Activated T-cell treated with anti-CD3 and anti-CD28 coated beads for 1 hour (primary cell): ENCODE measurements around the gene LNX1.
"Not testable (repeated sequence)": the region's sequence is repeated elsewhere in the genome, so short reads cannot be mapped to it uniquely, and the experiment has no call there.

ENCODE experiments used
- DNase-seq: peaks from one replicate; pipeline ENCODE4 v3.0.0-alpha.2; 2020; ENCODE audit warnings: low read depth

The LNX1 gene

DNA sequence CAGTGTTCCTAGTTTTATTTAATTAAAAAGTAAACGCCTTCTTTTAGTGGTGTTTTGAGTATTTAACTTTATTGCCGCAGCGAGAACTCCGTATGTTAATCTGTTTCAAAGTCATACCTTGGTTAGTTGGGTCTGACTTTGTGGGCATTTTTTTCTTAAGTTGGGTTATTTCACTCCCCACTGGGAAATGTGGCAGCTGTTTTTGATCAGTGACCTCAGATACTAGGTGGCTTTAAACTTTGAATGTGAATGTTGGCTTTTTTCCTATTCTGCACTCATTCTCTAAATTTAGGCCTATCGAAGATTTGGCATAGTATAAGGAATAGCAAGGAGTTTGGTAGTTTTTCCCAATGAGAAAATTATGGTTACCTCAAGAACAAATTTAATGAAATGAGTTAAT is 127.9 kb downstream of the LNX1 start:
- no peak for DNase-seq

DNA sequence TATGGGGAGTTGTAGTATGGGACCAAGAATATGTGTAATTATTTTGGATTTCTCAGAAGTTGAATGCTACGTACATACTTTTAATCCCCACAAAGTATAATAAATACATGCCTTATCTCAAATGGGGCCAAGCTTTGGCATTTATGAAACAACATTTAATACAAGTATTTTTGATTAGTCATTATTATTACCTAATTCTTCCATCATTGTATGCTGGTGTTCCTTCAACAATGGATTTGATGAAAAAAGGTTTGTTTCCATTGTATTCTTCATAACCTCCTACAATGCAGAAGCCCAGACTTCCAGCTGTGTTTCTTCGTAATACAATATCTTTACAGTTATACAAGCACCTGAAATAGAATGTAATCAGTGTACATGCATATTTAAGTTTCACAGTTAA is 130.0 kb downstream of the LNX1 start:
- no peak for DNase-seq

DNA sequence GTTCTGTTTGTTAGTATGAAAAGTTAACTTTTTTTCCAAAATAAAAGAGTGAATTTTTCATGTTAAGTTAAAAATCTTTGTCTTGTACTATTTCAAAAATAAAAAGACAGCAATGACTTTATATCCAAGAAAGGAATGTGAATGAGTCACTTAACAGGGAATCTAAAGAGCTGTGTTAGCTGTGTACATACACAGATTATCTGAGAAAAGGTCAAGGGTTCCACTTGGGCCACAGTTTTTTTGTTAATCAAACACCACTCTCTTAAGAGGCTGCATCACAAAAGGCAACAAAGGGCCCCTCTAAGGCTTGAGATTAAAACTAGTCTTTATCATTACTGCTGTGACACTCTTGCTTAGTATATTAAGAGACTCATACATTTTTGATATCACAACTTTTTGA is 131.7 kb downstream of the LNX1 start:
- no peak for DNase-seq

DNA sequence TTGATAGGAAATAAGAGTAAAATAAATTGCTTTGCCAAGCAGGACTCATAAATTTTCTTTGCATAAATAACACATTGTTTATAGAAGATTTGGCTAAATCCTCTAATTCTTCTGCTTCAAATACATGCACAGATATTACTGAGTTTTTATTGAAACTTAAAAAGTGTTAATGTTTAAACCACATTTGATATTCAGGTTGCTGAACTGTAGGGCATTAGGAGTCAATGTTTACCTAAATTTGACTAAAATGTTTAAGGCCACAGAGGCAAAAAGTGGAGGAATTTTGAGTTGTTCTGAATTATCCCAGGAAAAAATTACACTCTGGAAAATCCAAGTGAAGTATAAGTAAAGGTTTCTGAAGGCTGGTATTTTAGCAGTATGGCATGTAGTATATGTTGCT is 135.1 kb downstream of the LNX1 start:
- DNase-seq = no peak

DNA sequence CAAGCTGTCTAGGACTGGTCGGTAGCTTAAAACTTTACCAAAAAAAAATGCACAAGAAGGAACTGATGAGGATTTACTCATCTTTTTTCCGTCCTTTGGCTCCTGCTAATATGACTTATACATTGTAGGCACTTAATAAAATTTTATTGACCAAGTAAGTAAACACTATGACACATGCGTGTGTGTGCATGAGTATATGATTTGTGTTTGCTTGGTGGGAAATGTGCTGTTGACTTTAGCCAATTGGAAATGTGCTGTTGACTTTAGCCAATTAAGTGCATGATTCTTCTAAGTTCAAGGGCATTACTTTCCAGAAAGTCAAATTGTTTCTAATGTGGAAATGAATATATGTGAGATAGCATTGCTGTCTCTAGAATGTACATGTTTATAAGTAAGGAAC is 135.5 kb downstream of the LNX1 start:
- no peak for DNase-seq

DNA sequence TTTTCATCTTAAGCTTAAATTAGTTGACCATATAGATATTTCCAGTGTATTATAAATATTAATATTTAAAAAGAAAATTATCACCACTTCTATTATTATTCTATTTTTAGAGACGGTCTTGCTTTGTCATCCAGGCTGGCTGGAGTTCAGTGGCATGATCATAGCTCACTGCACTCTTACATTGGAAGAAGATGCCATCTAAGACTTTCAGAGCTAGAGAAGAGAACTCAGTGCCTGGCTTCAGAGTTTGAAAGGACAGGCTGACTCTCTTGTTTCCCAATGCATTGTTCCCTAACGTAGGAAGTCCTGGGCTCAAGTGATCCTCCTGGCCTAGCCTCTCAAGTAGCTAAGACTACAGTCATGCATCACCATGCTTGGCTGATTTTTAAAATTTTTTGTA is 137.9 kb downstream of the LNX1 start:
- no peak for DNase-seq

DNA sequence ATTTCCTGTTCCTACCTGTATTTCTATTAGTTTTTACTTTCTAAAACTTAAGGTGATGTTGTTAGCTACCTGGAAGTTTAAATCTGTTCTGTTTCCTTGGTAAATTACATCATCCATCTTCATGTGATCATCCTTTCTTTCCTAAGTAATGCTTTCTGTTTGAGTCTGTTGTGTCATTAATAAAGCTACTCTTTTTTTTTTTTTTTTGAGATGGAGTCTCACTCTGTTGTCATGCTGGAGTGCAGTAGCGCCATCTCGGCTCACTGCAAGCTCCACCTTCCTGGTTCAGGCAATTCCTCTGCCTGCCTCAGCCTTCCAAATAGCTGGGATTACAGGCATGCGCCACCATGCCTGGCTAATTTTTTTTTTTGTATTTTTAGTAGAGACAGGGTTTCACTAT is 140.5 kb downstream of the LNX1 start:
- DNase-seq = no peak

DNA sequence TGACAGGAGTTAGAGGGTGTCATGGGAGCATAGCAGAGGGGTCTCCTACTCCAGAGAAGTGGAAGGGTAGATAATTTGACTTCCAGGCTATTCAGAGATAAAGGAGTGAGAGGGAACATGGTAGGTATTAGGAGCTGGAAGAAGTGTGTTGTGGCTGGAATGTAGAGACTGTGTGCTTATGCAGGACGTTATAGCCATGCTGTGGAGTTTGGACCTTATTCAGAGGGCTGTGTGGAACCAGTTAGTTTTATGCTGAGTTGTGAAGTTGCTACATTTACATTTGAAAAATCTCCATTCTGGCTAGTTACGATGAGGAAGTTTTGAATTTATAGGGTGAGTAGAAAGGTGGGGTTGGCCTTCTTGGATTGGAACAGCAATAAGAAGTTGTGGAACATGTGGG is 146.3 kb downstream of the LNX1 start:
- no peak for DNase-seq

DNA sequence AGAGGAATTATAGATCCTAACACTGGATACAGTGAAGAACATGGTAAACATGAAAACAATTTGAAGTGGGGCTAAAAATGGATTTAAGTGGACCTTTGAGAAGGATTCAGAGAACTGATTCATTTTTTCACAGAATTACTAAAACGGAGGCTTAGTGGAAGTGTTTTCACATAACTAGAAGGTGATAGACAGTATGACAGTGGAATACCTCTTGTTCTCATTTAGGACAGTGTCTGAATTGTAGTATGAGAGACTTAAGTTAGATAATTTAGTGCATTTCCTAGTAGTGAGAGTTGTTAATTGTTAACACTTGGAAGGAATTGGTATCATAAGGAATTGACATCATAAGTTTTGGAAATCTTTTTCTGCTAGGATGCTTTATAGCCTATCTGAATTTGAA is 149.7 kb downstream of the LNX1 start:
- no peak for DNase-seq

DNA sequence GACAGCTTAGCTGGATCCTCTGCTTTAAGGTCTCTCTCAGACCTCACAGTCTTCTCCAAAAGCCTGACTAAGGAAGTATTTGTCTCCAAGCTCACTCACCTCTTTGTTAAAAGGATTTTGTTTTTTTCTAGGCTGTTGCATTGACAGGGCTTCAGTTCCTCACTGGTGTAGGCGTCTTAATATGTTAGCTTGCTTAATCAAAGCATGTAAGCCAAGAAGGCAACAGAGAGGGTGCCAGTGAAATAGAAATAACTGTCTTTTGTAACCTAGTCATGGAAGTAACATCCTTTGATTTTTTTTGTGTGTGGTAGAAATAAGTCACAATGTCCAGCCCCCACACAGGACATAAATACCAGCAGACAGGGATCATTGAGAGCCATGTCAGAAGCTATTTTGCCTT is 155.0 kb downstream of the LNX1 start:
- DNase-seq = no peak

DNA sequence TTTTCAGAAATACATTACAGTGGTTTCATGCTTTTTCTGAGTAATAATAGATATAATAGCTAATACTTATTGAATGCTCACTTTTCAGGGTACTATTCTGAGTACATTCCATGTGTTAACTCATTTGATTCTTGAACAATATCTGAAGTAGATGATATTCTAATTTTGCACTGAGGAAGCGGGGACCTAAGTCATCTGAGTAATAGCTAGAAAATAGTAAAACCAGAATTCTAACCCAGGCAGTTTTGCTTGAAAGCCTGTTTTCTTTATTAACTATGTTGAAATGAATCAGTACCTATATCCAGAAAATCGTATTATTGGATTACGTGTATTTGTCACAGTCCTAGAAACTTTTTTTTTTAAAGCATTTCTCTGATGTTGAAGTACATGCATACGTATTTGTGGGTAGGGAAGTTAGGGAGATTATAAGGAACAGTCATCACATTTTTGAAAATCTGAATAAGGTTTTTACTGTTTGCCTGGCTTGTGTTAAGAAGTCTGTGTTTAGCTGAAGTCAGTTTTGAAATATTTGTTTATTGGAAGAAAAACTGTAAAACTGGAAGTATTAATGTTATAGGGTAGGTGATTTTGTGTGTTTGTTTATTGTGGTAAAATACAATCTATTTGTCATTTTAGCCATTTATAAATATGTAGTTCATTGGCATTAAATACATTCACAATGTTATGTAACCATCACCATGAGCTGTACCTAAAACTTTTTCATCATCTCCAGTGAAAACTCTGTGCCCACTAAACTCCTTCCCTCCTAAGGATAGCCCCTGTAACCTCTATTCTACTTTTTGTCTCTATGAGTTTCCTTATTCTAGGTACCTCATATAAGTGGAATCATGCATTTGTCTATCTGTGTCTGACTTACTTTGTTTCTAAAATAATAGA is 158.5 kb downstream of the LNX1 start:
- DNase-seq = no peak

DNA sequence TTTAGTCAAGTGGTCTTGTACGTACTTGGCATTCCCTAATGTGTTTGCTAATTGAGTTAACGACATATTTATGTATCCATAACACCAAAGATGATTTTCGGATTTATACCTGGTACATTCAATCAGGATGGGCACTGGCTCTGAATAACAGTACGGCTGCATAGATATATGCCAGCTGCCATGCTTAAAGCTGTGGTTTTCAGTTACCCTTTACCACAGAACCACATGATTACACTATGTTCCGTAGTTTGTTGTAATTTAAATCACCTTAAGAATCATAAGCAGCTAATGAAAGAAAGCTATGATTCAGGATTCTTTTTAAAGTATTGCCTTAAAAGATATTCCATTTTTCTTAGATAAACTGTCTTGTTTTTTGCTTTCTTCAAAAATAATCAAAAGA is 160.2 kb downstream of the LNX1 start:
- DNase-seq = no peak

DNA sequence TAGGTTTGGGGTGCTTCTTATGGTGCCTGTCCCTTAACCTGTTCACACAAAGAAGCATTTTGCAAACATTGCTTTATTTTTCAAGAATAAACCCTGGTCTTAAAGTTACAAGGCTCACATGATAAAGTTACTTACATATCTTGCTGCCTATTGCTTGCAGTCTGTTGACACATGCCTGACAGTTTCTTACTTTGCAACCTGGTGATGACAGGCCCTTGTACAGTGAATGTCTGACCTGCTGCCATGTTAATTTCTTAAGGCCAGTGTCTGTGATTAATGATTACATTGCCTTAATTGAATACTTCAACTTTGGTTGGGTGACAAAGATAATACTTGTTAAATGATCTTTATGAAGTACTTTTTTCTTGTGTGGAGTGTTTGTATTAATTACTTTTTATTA is 163.9 kb downstream of the LNX1 start:
- DNase-seq = no peak

DNA sequence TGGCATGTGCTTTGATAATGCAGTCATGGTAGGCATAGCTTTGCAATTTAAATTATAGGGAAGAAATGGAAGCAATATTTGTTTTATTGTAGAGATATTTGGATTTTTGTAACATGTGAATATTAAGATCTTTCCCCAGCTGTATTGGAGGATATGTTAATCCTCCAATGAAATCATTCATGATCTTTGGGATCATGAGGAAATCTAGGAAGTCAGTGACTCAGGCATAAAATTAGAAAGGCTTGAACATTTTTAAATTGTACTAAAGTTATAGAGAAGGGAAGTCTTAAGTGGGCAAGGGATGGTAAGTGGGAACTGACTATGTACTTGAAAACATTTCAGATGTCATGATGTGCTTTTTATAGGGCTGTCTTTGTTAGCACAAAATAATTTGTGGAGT is 167.0 kb downstream of the LNX1 start:
- DNase-seq = no peak

DNA sequence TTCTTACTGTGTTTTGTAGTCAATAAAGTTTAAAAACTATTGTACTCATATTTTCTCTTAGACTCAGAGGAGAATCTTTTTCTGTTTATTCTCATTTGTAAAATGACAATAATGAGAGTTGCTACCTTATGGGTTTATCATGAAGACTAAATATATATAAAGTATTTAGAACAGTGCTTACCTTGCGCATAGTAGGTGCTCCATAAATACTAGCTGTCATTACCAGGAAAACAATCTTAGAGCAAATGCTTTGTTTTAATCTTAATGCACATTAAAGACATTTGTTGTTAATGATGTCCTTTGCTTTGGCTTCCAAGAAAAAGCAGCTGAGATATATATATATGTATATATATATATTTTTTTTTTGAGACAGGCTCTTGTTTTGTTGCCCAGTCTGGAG is 168.9 kb downstream of the LNX1 start:
- no peak for DNase-seq

DNA sequence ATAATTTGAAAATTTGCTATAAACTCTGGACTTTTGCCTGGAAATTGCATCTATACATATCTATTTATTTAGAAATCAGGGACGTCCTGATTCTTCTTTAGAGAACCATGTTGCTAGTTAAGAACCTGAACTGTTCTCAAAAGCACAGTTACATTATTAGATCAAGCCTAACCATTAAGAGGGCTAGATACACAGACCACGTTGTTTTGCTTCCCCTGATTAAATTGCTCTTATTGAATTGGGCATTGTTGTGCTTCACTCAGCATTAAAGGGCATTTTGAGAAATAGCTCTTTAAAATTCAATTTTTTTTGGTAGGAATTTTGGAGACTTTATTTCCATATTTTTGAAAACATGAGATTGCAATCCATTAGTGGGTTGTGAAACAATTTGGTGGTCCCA is 169.5 kb downstream of the LNX1 start:
- DNase-seq = no peak

DNA sequence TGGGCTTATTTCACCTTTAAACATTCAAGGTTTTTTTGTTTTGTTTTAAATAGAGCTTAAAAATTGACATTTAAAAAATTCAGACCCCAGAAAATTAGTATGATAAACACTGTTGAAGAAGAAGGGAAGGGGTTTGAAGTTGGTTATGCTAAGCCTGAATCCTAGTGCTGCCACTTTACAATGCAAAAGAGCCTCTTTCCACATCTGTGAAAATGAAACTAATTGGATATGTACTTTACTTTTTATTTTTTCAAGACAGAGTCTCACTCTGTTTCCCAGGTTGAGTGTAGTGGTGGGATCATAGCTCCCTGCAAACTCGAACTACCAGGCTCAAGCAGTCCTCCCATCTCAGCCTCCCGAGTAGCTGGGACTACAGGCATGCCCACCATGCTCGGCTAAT is 172.1 kb downstream of the LNX1 start:
- no peak for DNase-seq

DNA sequence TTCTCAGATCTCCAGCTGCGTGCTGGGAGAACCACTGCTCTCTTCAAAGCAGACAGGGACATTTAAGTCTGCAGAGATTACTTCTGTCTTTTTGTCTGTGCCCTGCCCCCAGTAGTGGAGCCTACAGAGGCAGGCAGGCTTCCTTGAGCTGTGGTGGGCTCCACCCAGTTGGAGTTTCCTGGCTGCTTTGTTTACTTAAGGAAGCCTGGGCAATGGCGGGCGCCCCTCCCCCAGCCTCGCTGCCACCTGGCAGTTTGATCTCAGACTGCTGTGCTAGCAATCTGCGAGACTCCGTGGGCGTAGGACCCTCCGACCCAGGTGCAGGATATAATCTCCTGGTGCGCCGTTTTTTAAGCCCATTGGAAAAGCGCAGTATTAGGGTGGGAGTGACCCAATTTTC is 181.8 kb downstream of the LNX1 start:
- not testable (repeated sequence) for DNase-seq
